Measurements from ENCODE around the gene RSPH6A. TPM values are rescaled to one million over a fixed set of nuclear protein-coding genes. Genes with fewer than 3 reads are reported as not detected.

Gene RSPH6A
- total RNA-seq, 1 experiment from 2014 or later = 0.39 TPM

GRCh38 chr19:45757695-45758094, 57.4 kb downstream of the RSPH6A start:
- Mint-ChIP-seq H3K27ac (no peak overlapping the region), H3K4me3 (no peak overlapping the region), H3K36me3 (no peaks in the 10 kb centered on the region), H3K9me3 (no peaks in the 10 kb centered on the region), H3K27me3 (ENCODE audit: low read depth) (peaks cover 23% of the 10 kb centered on the region), H3K4me1 (peaks cover 3% of the 10 kb centered on the region)
- ATAC-seq (no peak), DNase-seq (ENCODE audit: low spot score) (no peak)
- ChIA-PET POLR2A (interaction anchor here (0.6 to 1.0 kb wide), 2 partner anchors 11 to 348 kb away, joined by 3 to 4 read pairs; partner anchors contain the start of gene SIX5), CTCF (interaction anchor here (0.8 to 7.3 kb wide), 3 partner anchors 11 to 65 kb away, joined by 5 to 93 read pairs (median 6); partner anchors contain the start of genes QPCTL and SIX5)
- TF ChIP-seq MLX (CRISPR knock-in tag; IDR thresholded peaks at IDR 0.05) (no peak), ATF3 (CRISPR knock-in tag; conservative IDR thresholded peaks at IDR 0.05) (no peak), STAT6 (CRISPR knock-in tag; conservative IDR thresholded peaks at IDR 0.05; ENCODE audit: low read depth) (no peak)

GRCh38 chr19:45754323-45754722, 60.8 kb downstream of the RSPH6A start:
- ATAC-seq (no peak), DNase-seq (ENCODE audit: low spot score) (no peak)
- TF ChIP-seq, protein P1, sequence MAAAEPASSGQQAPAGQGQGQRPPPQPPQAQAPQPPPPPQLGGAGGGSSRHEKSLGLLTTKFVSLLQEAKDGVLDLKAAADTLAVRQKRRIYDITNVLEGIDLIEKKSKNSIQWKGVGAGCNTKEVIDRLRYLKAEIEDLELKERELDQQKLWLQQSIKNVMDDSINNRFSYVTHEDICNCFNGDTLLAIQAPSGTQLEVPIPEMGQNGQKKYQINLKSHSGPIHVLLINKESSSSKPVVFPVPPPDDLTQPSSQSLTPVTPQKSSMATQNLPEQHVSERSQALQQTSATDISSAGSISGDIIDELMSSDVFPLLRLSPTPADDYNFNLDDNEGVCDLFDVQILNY (CRISPR knock-in tag; IDR thresholded peaks at IDR 0.05) = no peak
- no peak for TF ChIP-seq ZNF121 (CRISPR knock-in tag; IDR thresholded peaks at IDR 0.05)
- no peak for TF ChIP-seq ZNF425 (CRISPR knock-in tag; conservative IDR thresholded peaks at IDR 0.05)
- no peak for TF ChIP-seq OVOL2 (CRISPR knock-in tag; IDR thresholded peaks at IDR 0.05; ENCODE audit: borderline replicate concordance)
- no peak for TF ChIP-seq CREB1 (CRISPR knock-in tag; IDR thresholded peaks at IDR 0.05)
- TF ChIP-seq NR1H2 (CRISPR knock-in tag; IDR thresholded peaks at IDR 0.05) = no peak
- no peak for TF ChIP-seq SMAD4 (CRISPR knock-in tag; IDR thresholded peaks at IDR 0.05)
- no peak for TF ChIP-seq RORB (CRISPR knock-in tag; IDR thresholded peaks at IDR 0.05)
- Mint-ChIP-seq H3K4me1 (peaks cover 3% of the 10 kb centered on the region), H3K27ac (no peak overlapping the region), H3K4me3 (no peak overlapping the region), H3K9me3 (no peaks in the 10 kb centered on the region), H3K27me3 (ENCODE audit: low read depth) (peaks cover 17% of the 10 kb centered on the region), H3K36me3 (no peaks in the 10 kb centered on the region)
- POLR2A ChIA-PET = interaction anchor here (0.8 kb wide), 2 partner anchors 15 to 16 kb away, joined by 3 read pairs; partner anchors contain the start of gene SIX5
- CTCF ChIA-PET = interaction anchor here (1.0 to 7.3 kb wide), 12 partner anchors 11 to 109 kb away, joined by 3 to 93 read pairs (median 6); partner anchors contain the start of genes DMWD, FOXA3, QPCTL and SIX5

DNA sequence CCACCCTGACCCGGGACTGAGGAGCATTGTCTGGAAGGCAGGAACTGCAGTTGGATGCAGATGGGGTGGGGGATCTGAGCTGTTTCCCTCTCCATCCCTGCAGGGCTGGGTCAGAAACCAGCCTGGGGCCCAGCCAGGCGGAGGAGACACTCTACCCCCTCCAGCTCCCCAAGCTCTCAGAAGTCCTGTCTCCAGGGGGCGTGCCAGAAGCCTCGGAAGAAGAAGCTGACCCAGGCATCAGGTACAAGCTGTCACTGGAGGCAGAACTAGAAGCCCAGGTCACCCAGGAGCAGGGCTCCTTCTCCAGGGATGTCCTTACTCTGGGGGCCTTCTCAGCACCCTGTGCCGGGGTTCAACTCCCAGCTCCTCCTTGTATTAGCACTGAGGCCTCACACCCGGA, 61.6 kb downstream of the RSPH6A start:
- Mint-ChIP-seq H3K36me3 (no peaks in the 10 kb centered on the region), H3K9me3 (no peaks in the 10 kb centered on the region), H3K4me3 (no peak overlapping the region), H3K27me3 (ENCODE audit: low read depth) (peaks cover 12% of the 10 kb centered on the region), H3K27ac (no peak overlapping the region), H3K4me1 (peaks cover 3% of the 10 kb centered on the region)
- DNase-seq (ENCODE audit: low spot score) (peak; percentile 73), ATAC-seq (peak; percentile 95)
- ChIA-PET CTCF (interaction anchor here (0.6 to 7.3 kb wide), 23 partner anchors 8 to 287 kb away, joined by 3 to 93 read pairs (median 6); partner anchors contain the start of genes DMPK, DMWD, FBXO46 and FOXA3), POLR2A (interaction anchor here (0.7 to 2.9 kb wide), 3 partner anchors 15 to 17 kb away, joined by 3 to 20 read pairs (median 3); partner anchors contain the start of gene SIX5)
- no peak for TF ChIP-seq CTCF (IDR thresholded peaks at IDR 0.05)
- TF ChIP-seq ZNF263 (CRISPR knock-in tag; IDR thresholded peaks at IDR 0.05; ENCODE audit: low read depth) = no peak
- TF ChIP-seq ZNF219 (CRISPR knock-in tag; IDR thresholded peaks at IDR 0.05; ENCODE audit: borderline replicate concordance) = no peak
- no peak for TF ChIP-seq ERG (CRISPR knock-in tag; IDR thresholded peaks at IDR 0.05)
- TF ChIP-seq RELA (CRISPR knock-in tag; IDR thresholded peaks at IDR 0.05; ENCODE audit: borderline replicate concordance) = no peak
- no peak for TF ChIP-seq NFE2L1 (CRISPR knock-in tag; IDR thresholded peaks at IDR 0.05)
- no peak for TF ChIP-seq ZNF512 (CRISPR knock-in tag; IDR thresholded peaks at IDR 0.05; ENCODE audit: borderline replicate concordance)
- TF ChIP-seq ZNF671 (CRISPR knock-in tag; IDR thresholded peaks at IDR 0.05) = no peak
- TF ChIP-seq FOXJ3 (CRISPR knock-in tag; IDR thresholded peaks at IDR 0.05; ENCODE audit: borderline replicate concordance) = no peak

Data from WTC11 (cell line).